Neural cell (in vitro differentiated cells): Measurements from ENCODE around the gene IST1. TPM values are rescaled to one million over a fixed set of nuclear protein-coding genes. Genes with fewer than 3 reads are reported as not detected.

Experiments
- H2AFZ ChIP-seq: fragments of 200-600, 300-800 bp; sonication (generic), shearing (Covaris generic); 2 replicates; pipeline ENCODE4 v1.6.0; 2014; ENCODE audit warnings: low read depth, mild to moderate bottlenecking, antibody characterized with exemption, low read length, moderate library complexity
- H3F3A ChIP-seq: fragments of 200-600 bp; shearing (Covaris generic); 2 replicates; pipeline ENCODE4 v1.6.1; 2016; ENCODE audit warnings: mild to moderate bottlenecking, moderate library complexity, mixed read lengths, antibody characterized with exemption, low read length; ENCODE audit not compliant: insufficient read depth, poor library complexity, severe bottlenecking
- H3K27ac ChIP-seq: fragments of 200-600, 300-800 bp; sonication (generic), shearing (Covaris generic); 2 replicates; pipeline ENCODE4 v1.5.1; 2014; ENCODE audit warnings: mild to moderate bottlenecking, low read length, moderate library complexity
- H3K27me3 ChIP-seq: fragments of 300-800, 200-600 bp; sonication (generic), shearing (Covaris generic); 2 replicates; pipeline ENCODE4 v1.6.0; 2014; ENCODE audit warnings: mild to moderate bottlenecking, low read depth, low read length, moderate library complexity; ENCODE audit not compliant: insufficient read depth
- H3K36me3 ChIP-seq: fragments of 300-800, 200-600 bp; sonication (generic), shearing (Covaris generic); 2 replicates; pipeline ENCODE4 v1.5.1; 2014; ENCODE audit warnings: mild to moderate bottlenecking, antibody characterized with exemption, low read length, moderate library complexity; ENCODE audit not compliant: insufficient read depth
- H3K4me2 ChIP-seq: fragments of 300-800, 200-600 bp; sonication (generic), shearing (Covaris generic); 2 replicates; pipeline ENCODE4 v1.6.0; 2014; ENCODE audit warnings: mild to moderate bottlenecking, low read length
- H3K4me3 ChIP-seq: fragments of 300-800, 200-600 bp; sonication (generic), shearing (Covaris generic); 2 replicates; pipeline ENCODE4 v1.5.1; 2014; ENCODE audit warnings: mild to moderate bottlenecking, low read length, moderate library complexity
- H3K79me2 ChIP-seq: fragments of 200-600 bp; shearing (Covaris generic); replicated peaks from 2 replicates; pipeline ENCODE4 v1.6.0; 2014; ENCODE audit warnings: mild to moderate bottlenecking, low read length, moderate library complexity; ENCODE audit not compliant: insufficient read depth
- H3K9ac ChIP-seq: fragments of 300-800, 200-600 bp; sonication (generic), shearing (Covaris generic); 2 replicates; pipeline ENCODE4 v1.6.1; 2016; ENCODE audit warnings: mild to moderate bottlenecking, low read length, mixed read lengths
- H3K9me2 ChIP-seq: fragments of 200-600 bp; shearing (Covaris generic); 2 replicates; pipeline ENCODE4 v1.6.1; 2016; ENCODE audit warnings: mild to moderate bottlenecking, low read length, mixed read lengths; ENCODE audit not compliant: insufficient read depth
- H3K9me3 ChIP-seq: fragments of 200-600, 300-800 bp; sonication (generic), shearing (Covaris generic); 2 replicates; pipeline ENCODE4 v1.6.1; 2016; ENCODE audit warnings: mild to moderate bottlenecking, mixed run types, low read length, moderate library complexity, mixed read lengths
- H4K20me1 ChIP-seq: fragments of 200-600 bp; shearing (Covaris generic); 2 replicates; pipeline ENCODE4 v1.6.1; 2016; ENCODE audit warnings: mild to moderate bottlenecking, mixed run types; ENCODE audit not compliant: insufficient read depth
- CTCF ChIP-seq: fragments of 450-650 bp; IDR thresholded peaks from 2 replicates; pipeline ENCODE4 v1.5.1; 2014; ENCODE audit warnings: antibody characterized with exemption, mild to moderate bottlenecking, moderate library complexity; ENCODE audit not compliant: poor library complexity, severe bottlenecking
- EP300 ChIP-seq: fragments of 450-650 bp; conservative IDR thresholded peaks from 2 replicates; pipeline ENCODE4 v1.6.1; 2014; ENCODE audit warnings: antibody characterized with exemption, mild to moderate bottlenecking, moderate library complexity; ENCODE audit not compliant: poor library complexity, severe bottlenecking
- EZH2 ChIP-seq: fragments of 200-600, 300-800 bp; shearing (Covaris generic), sonication (generic); IDR thresholded peaks from 2 replicates; pipeline ENCODE4 v1.6.1; 2014; ENCODE audit warnings: antibody characterized with exemption, low read length, borderline replicate concordance, mild to moderate bottlenecking; ENCODE audit not compliant: insufficient read depth, poor library complexity, severe bottlenecking
- MXI1 ChIP-seq: fragments of 450-650 bp; conservative IDR thresholded peaks from 2 replicates; pipeline ENCODE4 v1.6.1; 2014; ENCODE audit warnings: antibody characterized with exemption, mild to moderate bottlenecking; ENCODE audit not compliant: poor library complexity, severe bottlenecking
- POLR2AphosphoS5 ChIP-seq: IDR thresholded peaks from 2 replicates; pipeline ENCODE4 v1.6.1; 2012
- RAD21 ChIP-seq: fragments of 450-650 bp; conservative IDR thresholded peaks from 2 replicates; pipeline ENCODE4 v1.6.1; 2014; ENCODE audit warnings: antibody characterized with exemption, mild to moderate bottlenecking, moderate library complexity
- REST ChIP-seq: IDR thresholded peaks from 2 replicates; pipeline ENCODE4 v1.6.1; 2012; ENCODE audit warnings: borderline replicate concordance
- SMC3 ChIP-seq: fragments of 450-650 bp; conservative IDR thresholded peaks from 2 replicates; pipeline ENCODE4 v1.6.1; 2014; ENCODE audit warnings: antibody characterized with exemption, mild to moderate bottlenecking, moderate library complexity; ENCODE audit not compliant: poor library complexity
- TAF1 ChIP-seq: IDR thresholded peaks from 2 replicates; pipeline ENCODE4 v1.6.1; 2012; ENCODE audit warnings: low read depth
- polyA plus RNA-seq: library from polyadenylated mRNA; depleted of rRNA; stranded (reverse); fragments of >200 nt; gene quantifications from 2 replicates; pipeline ENCODE4 v1.2.3, GENCODE V29; 2014

IST1 gene
- polyA plus RNA-seq, 1 donor from 2014 or later: 389 TPM

- Histone ChIP-seq H3K4me3 (no peak overlapping the region), H3K79me2 (no peaks in the 10 kb centered on the region), H3K27ac (no peak overlapping the region), H3F3A (no peaks in the 10 kb centered on the region), H4K20me1 (no peaks in the 10 kb centered on the region), H3K9ac (no peak overlapping the region), H3K36me3 (no peaks in the 10 kb centered on the region), H3K9me3 (no peaks in the 10 kb centered on the region), H3K4me2 (no peak overlapping the region), H3K9me2 (no peaks in the 10 kb centered on the region), H2AFZ (no peak overlapping the region), H3K27me3 (no peaks in the 10 kb centered on the region)
- no peak for TF ChIP-seq POLR2AphosphoS5
- TF ChIP-seq SMC3: no peak
- TF ChIP-seq REST: no peak
- TF ChIP-seq CTCF: no peak
- no peak for TF ChIP-seq RAD21
- no peak for TF ChIP-seq EP300
- TF ChIP-seq MXI1: no peak
- no peak for TF ChIP-seq TAF1
- no peak for TF ChIP-seq EZH2
Measured at GRCh38 chr16:71952825-71953224, 57.5 kb downstream of the IST1 start.

GRCh38 chr16:71954180-71954579 is 58.8 kb downstream of the IST1 start:
- Histone ChIP-seq H3K79me2 (no peaks in the 10 kb centered on the region), H3K9ac (no peak overlapping the region), H3K9me3 (no peaks in the 10 kb centered on the region), H3K4me3 (no peak overlapping the region), H3K27ac (no peak overlapping the region), H3K4me2 (no peak overlapping the region), H2AFZ (no peak overlapping the region), H3K9me2 (no peaks in the 10 kb centered on the region), H3K27me3 (no peaks in the 10 kb centered on the region), H3K36me3 (no peaks in the 10 kb centered on the region), H3F3A (no peaks in the 10 kb centered on the region), H4K20me1 (no peaks in the 10 kb centered on the region)
- TF ChIP-seq SMC3: no peak
- no peak for TF ChIP-seq EP300
- no peak for TF ChIP-seq REST
- TF ChIP-seq POLR2AphosphoS5: no peak
- TF ChIP-seq TAF1: no peak
- no peak for TF ChIP-seq RAD21
- TF ChIP-seq CTCF: no peak
- TF ChIP-seq MXI1: no peak
- no peak for TF ChIP-seq EZH2
